C4-2B (cell line): Measurements from ENCODE around the gene MRPS33.
"Not testable (repeated sequence)": the region's sequence is repeated elsewhere in the genome, so short reads cannot be mapped to it uniquely, and the experiment has no call there.

Experiments
- H3K27ac ChIP-seq: fragments of 450-650 bp; 2 replicates; pipeline ENCODE4 v1.5.1; 2017
- CTCF ChIP-seq: fragments of 450-650 bp; conservative IDR thresholded peaks from 2 replicates; pipeline ENCODE4 v1.5.1; 2017; ENCODE audit warnings: mild to moderate bottlenecking
- ZFX ChIP-seq: fragments of 450-650 bp; IDR thresholded peaks from 2 replicates; pipeline ENCODE4 v1.6.1; 2017

The MRPS33 gene

DNA sequence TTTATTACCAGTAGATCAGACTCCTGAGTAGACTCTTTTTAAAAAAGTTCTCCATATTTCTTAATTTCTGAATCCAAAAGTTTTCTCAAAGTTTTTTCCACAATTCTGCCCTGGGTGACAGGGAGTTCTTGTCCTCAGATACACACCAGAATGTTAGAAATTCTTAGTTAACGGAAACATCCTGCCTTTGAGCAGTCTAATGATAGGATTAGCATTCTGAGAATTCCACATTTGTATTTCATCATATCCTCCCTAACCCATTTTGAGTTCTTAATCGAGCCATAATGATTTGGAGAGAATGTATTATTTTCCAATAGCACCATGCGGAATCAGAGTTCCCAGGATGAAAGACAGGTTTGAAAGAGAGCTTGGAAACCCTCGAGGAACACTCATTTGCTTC is 28.9 kb upstream of the MRPS33 start:
- TF ChIP-seq CTCF (no peak), ZFX (no peak)
- H3K27ac ChIP-seq: no peak overlapping the region

GRCh38 chr7:141042222-141043193 is 27.8 kb upstream of the MRPS33 start:
- no peak for TF ChIP-seq CTCF
- TF ChIP-seq ZFX: no peak
- no peak overlapping the region for H3K27ac ChIP-seq

DNA sequence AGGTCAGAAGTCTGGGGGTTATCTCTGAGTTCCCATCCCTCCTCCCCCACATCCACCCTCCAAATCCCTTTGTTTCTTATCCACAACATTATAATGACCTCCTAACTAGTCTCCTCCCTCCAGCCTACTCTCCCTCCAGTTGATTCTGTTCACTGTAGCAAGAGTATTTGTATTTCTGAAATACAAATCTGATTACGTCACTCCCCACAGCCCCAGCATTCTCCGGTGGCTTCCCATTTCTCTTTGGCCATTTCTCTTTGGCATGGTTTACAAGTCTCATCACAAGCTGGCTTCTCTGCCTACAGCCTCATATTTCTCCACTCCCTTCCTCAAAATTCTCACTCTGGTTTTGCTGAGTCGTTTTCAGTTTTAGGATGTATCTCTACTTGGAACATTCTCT is 24.6 kb upstream of the MRPS33 start:
- no peak overlapping the region for H3K27ac ChIP-seq
- TF ChIP-seq CTCF (no peak), ZFX (no peak)

GRCh38 chr7:141038100-141038499 is 23.3 kb upstream of the MRPS33 start:
- not testable (repeated sequence) for H3K27ac ChIP-seq

GRCh38 chr7:141032539-141033323 is 18.0 kb upstream of the MRPS33 start:
- not testable (repeated sequence) for H3K27ac ChIP-seq

GRCh38 chr7:141028767-141029166 is 14.0 kb upstream of the MRPS33 start:
- no peak for TF ChIP-seq CTCF
- TF ChIP-seq ZFX: no peak

DNA sequence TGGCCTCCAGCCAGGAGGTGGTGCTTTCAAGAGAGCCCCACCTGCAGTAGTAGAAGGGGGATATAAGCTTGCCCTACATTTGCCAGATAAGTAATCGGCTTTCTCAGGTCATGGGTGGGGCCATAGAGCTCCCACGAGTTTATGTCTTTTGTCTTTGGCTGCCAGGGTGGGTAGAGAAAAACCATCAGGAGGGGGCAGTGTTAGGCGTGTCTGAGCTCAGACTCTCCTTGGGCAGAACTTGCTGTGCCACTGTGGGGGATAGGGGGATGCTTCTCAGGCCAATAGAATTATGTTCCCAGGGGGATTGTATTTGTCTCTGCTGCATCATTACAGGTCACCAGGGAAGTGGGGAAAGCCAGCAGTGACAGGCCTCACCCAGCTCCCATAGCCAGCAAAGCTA is 12.3 kb upstream of the MRPS33 start:
- no peak for TF ChIP-seq ZFX
- TF ChIP-seq CTCF: no peak; the same call in 1 of the 2 replicates
- no peak overlapping the region for H3K27ac ChIP-seq

More at GRCh38 chr7:141028767-141029166, 14.0 kb upstream of the MRPS33 start:
- H3K27ac ChIP-seq: no peak overlapping the region

DNA sequence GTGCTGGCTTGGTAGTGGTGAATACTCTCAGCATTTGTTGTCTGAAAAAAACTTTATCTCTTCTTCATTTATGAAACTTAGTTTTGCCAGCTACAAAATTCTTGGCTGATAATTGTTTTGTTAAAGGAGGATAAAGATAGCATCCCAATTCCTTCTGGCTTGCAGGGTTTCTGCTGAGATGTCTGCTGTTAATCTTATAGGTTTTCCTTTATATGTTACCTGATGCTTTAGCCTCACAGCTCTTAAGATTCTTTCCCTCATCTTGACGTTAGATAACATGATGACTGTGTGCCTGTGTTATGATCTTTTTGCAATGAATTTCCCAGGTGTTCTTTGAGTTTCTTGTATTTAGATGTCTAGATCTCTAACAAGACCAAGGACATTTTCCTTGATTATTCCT is 9.9 kb upstream of the MRPS33 start:
- no peak overlapping the region for H3K27ac ChIP-seq
- TF ChIP-seq CTCF (no peak), ZFX (no peak)
